HCT116 (cell line): Measurements from ENCODE around the gene SEPTIN5.

Source experiments
- CTCF ChIP-seq, 3 experiments: fragments of 200-600 bp in 1 of 3; sonication (generic) in 1 of 3; IDR thresholded peaks in 2 of 3; conservative IDR thresholded peaks in 1 of 3; 2 replicates each; pipeline ENCODE4 v1.5.1; 2012 to 2017; ENCODE audit warnings: low read depth in 2 of 3, low read length in 2 of 3, antibody characterized with exemption in 1 of 3, borderline replicate concordance in 1 of 3, control low read depth in 1 of 3, mild to moderate bottlenecking in 1 of 3, mixed read lengths in 1 of 3, mixed run types in 1 of 3, moderate library complexity in 1 of 3; ENCODE audit not compliant: insufficient read depth in 1 of 3
- EZH2 ChIP-seq: fragments of 200-600 bp; sonication (generic); IDR thresholded peaks from 2 replicates; pipeline ENCODE4 v1.6.1; 2017; ENCODE audit warnings: antibody characterized with exemption, mixed run types
- POLR2A ChIP-seq: IDR thresholded peaks from 2 replicates; pipeline ENCODE4 v1.7.0; 2011; ENCODE audit warnings: borderline replicate concordance; ENCODE audit not compliant: insufficient read depth, insufficient read length; ENCODE audit errors: extremely low read depth
- POLR2AphosphoS5 ChIP-seq: IDR thresholded peaks from 2 replicates; pipeline ENCODE4 v1.6.1; 2011; ENCODE audit warnings: mild to moderate bottlenecking, low read depth, low read length, moderate library complexity
- REST ChIP-seq: IDR thresholded peaks from 2 replicates; pipeline ENCODE4 v1.6.1; 2012; ENCODE audit warnings: low read depth
- SRF ChIP-seq: IDR thresholded peaks from 2 replicates; pipeline ENCODE4 v1.6.1; 2012; ENCODE audit warnings: low read depth
- YY1 ChIP-seq: IDR thresholded peaks from 2 replicates; pipeline ENCODE4 v1.6.1; 2011; ENCODE audit warnings: low read length, low read depth, moderate library complexity, mild to moderate bottlenecking; ENCODE audit not compliant: insufficient replicate concordance; ENCODE audit errors: extremely low read depth
- ZNF274 ChIP-seq: fragments of 200-500 bp; sonication (Bioruptor generic); IDR thresholded peaks from 2 replicates; pipeline ENCODE4 v1.6.1; 2014; ENCODE audit warnings: mild to moderate bottlenecking, low read depth, low read length, inconsistent platforms

GRCh38 chr22:19710020-19710768 lies 4.1 kb upstream of the SEPTIN5 start:
- TF ChIP-seq POLR2A (no peak), CTCF (IDR thresholded peaks at IDR 0.05 in 2 of 3, conservative IDR thresholded peaks at IDR 0.05 in 1 of 3; ENCODE audit: borderline replicate concordance in 1 of 3, insufficient read depth in 1 of 3, low read depth in 2 of 3, low read length in 2 of 3) (no peak), EZH2 (no peak), REST (no peak), SRF (no peak), POLR2AphosphoS5 (no peak), ZNF274 (no peak), YY1 (no peak)
